IMR-90 (cell line): ENCODE data around the gene FNDC3B. TPM values are rescaled to one million over a fixed set of nuclear protein-coding genes. Genes with fewer than 3 reads are reported as not detected.

Experiments used
- ATAC-seq: fragments of 200-7000 bp; cut with Tn5 transposase; 2 replicates; pipeline ENCODE4 v1.9.1; 2020; ENCODE audit warnings: low read depth, mild to moderate bottlenecking, moderate library complexity
- BruUV-seq: library from RNA; stranded (reverse); fragments of 400-500 nt; replicated peaks from 2 replicates; lab custom pipeline; 2021; lab: Mats Ljungman, UMichigan
- CTCF ChIA-PET: fragments of 300-600 bp; formaldehyde crosslinking; extraction: SDS; loops from one replicate; lab custom pipeline; 2021; ENCODE audit warnings: antibody characterized with exemption; lab: Yijun Ruan, JAX
- POLR2A ChIA-PET: fragments of 300-600 bp; sonication (Branson Sonifier 250); formaldehyde crosslinking; loops from one replicate; lab custom pipeline; 2022; ENCODE audit warnings: antibody characterized with exemption; ENCODE audit not compliant: unreplicated experiment; lab: Charles Lee
- DNase-seq: peaks from one replicate; pipeline ENCODE4 v3.0.0; 2013
- H2AFZ ChIP-seq: replicated peaks from 2 replicates; pipeline ENCODE3; 2013; ENCODE audit warnings: low read length, mild to moderate bottlenecking; ENCODE audit not compliant: poor library complexity
- H2AK5ac ChIP-seq: 2 replicates; pipeline ENCODE4 v1.6.1; 2013; ENCODE audit warnings: low read depth, low read length, inconsistent platforms
- H2AK9ac ChIP-seq: replicated peaks from 2 replicates; pipeline ENCODE3; 2013; ENCODE audit warnings: mild to moderate bottlenecking, low read depth, low read length, moderate library complexity; ENCODE audit not compliant: poor library complexity
- H2BK120ac ChIP-seq: 2 replicates; pipeline ENCODE4 v1.6.1; 2013; ENCODE audit warnings: low read depth, low read length, inconsistent platforms
- H2BK15ac ChIP-seq: 3 replicates; pipeline ENCODE4 v1.6.1; 2013; ENCODE audit warnings: low read depth, low read length, inconsistent platforms
- H2BK20ac ChIP-seq: 2 replicates; pipeline ENCODE4 v1.6.1; 2013; ENCODE audit warnings: low read depth, mild to moderate bottlenecking, inconsistent platforms, low read length, moderate library complexity
- H2BK5ac ChIP-seq: 2 replicates; pipeline ENCODE4 v1.6.1; 2013; ENCODE audit warnings: mild to moderate bottlenecking, low read depth, low read length, inconsistent platforms; ENCODE audit not compliant: poor library complexity, severe bottlenecking
- H3K14ac ChIP-seq: replicated peaks from 2 replicates; pipeline ENCODE4 v1.6.1; 2013; ENCODE audit warnings: low read depth, low read length, inconsistent platforms
- H3K18ac ChIP-seq: 2 replicates; pipeline ENCODE4 v1.6.1; 2013; ENCODE audit warnings: low read depth, low read length, control low read depth
- H3K23ac ChIP-seq: 2 replicates; pipeline ENCODE4 v1.6.1; 2013; ENCODE audit warnings: low read depth, low read length, inconsistent platforms
- H3K27ac ChIP-seq: 2 replicates; pipeline ENCODE4 v1.5.1; 2013; ENCODE audit warnings: mild to moderate bottlenecking, control low read depth, low read length; ENCODE audit not compliant: insufficient read depth
- H3K27me3 ChIP-seq: 2 replicates; pipeline ENCODE4 v1.6.1; 2013; ENCODE audit warnings: low read length; ENCODE audit not compliant: control insufficient read depth, insufficient read depth
- H3K36me3 ChIP-seq: 2 replicates; pipeline ENCODE4 v1.6.1; 2013; ENCODE audit warnings: low read length, mixed read lengths; ENCODE audit not compliant: control insufficient read depth, insufficient read depth
- H3K4ac ChIP-seq: 2 replicates; pipeline ENCODE4 v1.6.1; 2013; ENCODE audit warnings: low read depth, low read length, inconsistent platforms
- H3K4me1 ChIP-seq: 2 replicates; pipeline ENCODE4 v1.6.1; 2013; ENCODE audit warnings: low read length, mixed read lengths; ENCODE audit not compliant: control insufficient read depth, insufficient read depth
- H3K4me2 ChIP-seq: 2 replicates; pipeline ENCODE4 v1.6.1; 2013; ENCODE audit warnings: low read depth, mild to moderate bottlenecking, control low read depth, low read length, moderate library complexity
- H3K4me3 ChIP-seq: 2 replicates; pipeline ENCODE4 v1.5.1; 2013; ENCODE audit warnings: low read depth, mild to moderate bottlenecking, control low read depth, low read length, moderate library complexity; ENCODE audit not compliant: insufficient read depth
- H3K56ac ChIP-seq: 2 replicates; pipeline ENCODE4 v1.6.1; 2013; ENCODE audit warnings: low read length, inconsistent platforms; ENCODE audit not compliant: insufficient read depth; ENCODE audit errors: extremely low read depth
- H3K79me1 ChIP-seq, 2 experiments: 2 replicates each; pipeline ENCODE4 v1.6.1; 2013; ENCODE audit warnings: low read length in 2 of 2, inconsistent platforms in 1 of 2, low read depth in 1 of 2
- H3K9ac ChIP-seq: 2 replicates; pipeline ENCODE4 v1.6.1; 2013; ENCODE audit warnings: low read depth, low read length, control low read depth
- H3K9me1 ChIP-seq: 2 replicates; pipeline ENCODE4 v1.6.1; 2013; ENCODE audit warnings: low read length, inconsistent platforms; ENCODE audit not compliant: insufficient read depth
- H3K9me3 ChIP-seq: 2 replicates; pipeline ENCODE4 v1.6.1; 2013; ENCODE audit warnings: low read length; ENCODE audit not compliant: control insufficient read depth, insufficient read depth
- H4K20me1 ChIP-seq: 2 replicates; pipeline ENCODE4 v1.6.1; 2013; ENCODE audit warnings: low read length, inconsistent platforms; ENCODE audit not compliant: insufficient read depth
- H4K5ac ChIP-seq: 2 replicates; pipeline ENCODE4 v1.6.1; 2013; ENCODE audit warnings: mild to moderate bottlenecking, low read depth, low read length, control low read depth
- H4K8ac ChIP-seq, 2 experiments: 2 replicates each; pipeline ENCODE4 v1.6.1; 2013; ENCODE audit warnings: low read depth in 2 of 2, low read length in 2 of 2, control low read depth in 1 of 2, inconsistent platforms in 1 of 2
- H4K91ac ChIP-seq: 2 replicates; pipeline ENCODE4 v1.6.1; 2013; ENCODE audit warnings: low read depth, low read length, inconsistent platforms; ENCODE audit not compliant: insufficient read depth
- CHD1 ChIP-seq: IDR thresholded peaks from 2 replicates; pipeline ENCODE4 v1.6.1; 2012; ENCODE audit warnings: low read depth, low read length, improper control_type of control experiment
- MXI1 ChIP-seq: IDR thresholded peaks from 2 replicates; pipeline ENCODE4 v1.6.1; 2012; ENCODE audit warnings: low read depth, mild to moderate bottlenecking, low read length, moderate library complexity, borderline replicate concordance
- RCOR1 ChIP-seq: IDR thresholded peaks from 2 replicates; pipeline ENCODE4 v1.6.1; 2012; ENCODE audit warnings: mild to moderate bottlenecking, low read length, improper control_type of control experiment; ENCODE audit not compliant: insufficient replicate concordance
- SMC3 ChIP-seq: fragments of 150-350 bp; IDR thresholded peaks from 2 replicates; pipeline ENCODE4 v1.6.1; 2016; ENCODE audit warnings: low read depth, mild to moderate bottlenecking, antibody characterized with exemption, low read length, moderate library complexity
- WGBS, 2 experiments: methylation state at CpG; one replicate each; pipeline versions ENCODE4 v1.1.5 to v1.1.7; 2013; ENCODE audit warnings: missing lambda C conversion rate in 2 of 2; ENCODE audit not compliant: insufficient read length in 1 of 2; ENCODE audit errors: extremely low coverage in 2 of 2; 5-methylcytosine and 5-hydroxymethylcytosine counted together
- dilution Hi-C: fragments of 300-500 bp; cut with HindIII; formaldehyde crosslinking; loops from one replicate; pipeline ENCODE4 v1.14.3; 2018; ENCODE audit warnings: low sequenced_read_pairs; ENCODE audit not compliant: unreplicated experiment
- in situ Hi-C: fragments of 300-500 bp; cut with MboI; formaldehyde crosslinking; loops from 3 replicates; pipeline ENCODE4 v1.14.3; 2019; ENCODE audit warnings: low sequenced_read_pairs, inconsistent platforms, mixed read lengths
- intact Hi-C: fragments of 100-400 bp; cut with micrococcal nuclease; formaldehyde crosslinking; loops from 2 replicates; pipeline ENCODE4 v1.10.0; 2022
- polyA plus RNA-seq, 3 experiments: library from polyadenylated mRNA; depleted of rRNA; stranded (reverse); fragments of >200 nt; gene quantifications; 2 replicates each; pipeline ENCODE4 v1.2.3, GENCODE V29; 2012; ENCODE audit warnings: low replicate concordance in 1 of 3
- total RNA-seq: library from RNA; depleted of rRNA; stranded (reverse); fragments of >200 nt; gene quantifications from 2 replicates; pipeline ENCODE4 v1.2.3, GENCODE V29; 2012

Gene FNDC3B
- total and polyA plus RNA-seq, 2 of the 4 experiments (the other 2 are of a cell fraction) = 23.9 to 150 TPM

DNA sequence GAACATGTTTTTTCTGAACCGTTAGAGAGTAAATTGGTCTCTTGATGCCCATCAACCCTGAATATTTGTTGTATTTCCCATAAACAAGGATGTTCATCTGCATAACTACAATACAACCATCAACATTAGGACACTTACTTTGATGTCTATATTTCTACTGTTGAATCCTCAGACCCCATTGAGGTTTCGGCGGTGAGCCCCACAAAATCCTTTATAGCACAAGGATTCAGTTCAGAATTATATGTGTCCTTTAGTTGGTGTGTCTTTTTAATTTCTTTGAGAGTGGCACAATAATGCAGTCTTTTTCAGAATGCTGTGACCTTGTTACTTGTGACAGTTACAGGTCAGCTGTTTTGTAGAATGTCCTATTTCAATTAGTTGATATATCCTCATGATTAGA lies 158.0 kb downstream of the FNDC3B start:
- peaks cover 16% of the 10 kb centered on the region for H3K9me1 ChIP-seq
- H3K18ac ChIP-seq = no peak overlapping the region
- no peak for ATAC-seq
- intact Hi-C loops = no loop called here
- H3K4me3 ChIP-seq = no peak overlapping the region
- peaks cover 21 to 78% of the 10 kb centered on the region in 2 experiments for H3K79me1 ChIP-seq
- no peak overlapping the region for H2AFZ ChIP-seq
- H2BK120ac ChIP-seq = no peak overlapping the region
- WGBS, 2 experiments = 100% methylated on average over 1 of the region's 3 CpGs; no CpG with 5 or more reads in 1 of the 2 experiments
- H3K4me2 ChIP-seq = no peak overlapping the region
- H2BK5ac ChIP-seq = no peak overlapping the region
- no peak overlapping the region for H3K23ac ChIP-seq
- no TSS peak for BruUV-seq
- no peak overlapping the region for H4K91ac ChIP-seq
- peaks cover 11% of the 10 kb centered on the region for H3K4me1 ChIP-seq
- no peak overlapping the region for H2BK15ac ChIP-seq
- no peak overlapping the region for H3K27ac ChIP-seq
- in situ Hi-C loops = no loop called here
- no peak overlapping the region for H4K8ac ChIP-seq
- 0 out of 2 replicates have a peak, but pooled peaks cover 1% of the 10 kb centered on the region for H3K36me3 ChIP-seq
- no peak overlapping the region for H3K14ac ChIP-seq
- no peak overlapping the region for H3K9ac ChIP-seq
- no peak overlapping the region for H3K56ac ChIP-seq
- no peak for TF ChIP-seq SMC3
- TF ChIP-seq RCOR1 = no peak
- TF ChIP-seq CHD1 = no peak
- no peak for TF ChIP-seq MXI1
- no peaks in the 10 kb centered on the region for H3K9me3 ChIP-seq
- H4K20me1 ChIP-seq = peaks cover 55% of the 10 kb centered on the region
- no peak overlapping the region for H2BK20ac ChIP-seq
- dilution Hi-C loops = no loop called here
- no peak overlapping the region for H2AK9ac ChIP-seq
- no peak overlapping the region for H4K5ac ChIP-seq
- H2AK5ac ChIP-seq = no peak overlapping the region
- POLR2A ChIA-PET = no interaction called here
- H3K4ac ChIP-seq = no peak overlapping the region
- CTCF ChIA-PET = no interaction called here
- no peak for DNase-seq
- no peaks in the 10 kb centered on the region for H3K27me3 ChIP-seq
